ENCODE results near the gene CRISP1. TPM values are rescaled to one million over a fixed set of nuclear protein-coding genes. Genes with fewer than 3 reads are reported as not detected.

Gene CRISP1
- total RNA-seq, 2 experiments from 2014 or later, result not detected

DNA sequence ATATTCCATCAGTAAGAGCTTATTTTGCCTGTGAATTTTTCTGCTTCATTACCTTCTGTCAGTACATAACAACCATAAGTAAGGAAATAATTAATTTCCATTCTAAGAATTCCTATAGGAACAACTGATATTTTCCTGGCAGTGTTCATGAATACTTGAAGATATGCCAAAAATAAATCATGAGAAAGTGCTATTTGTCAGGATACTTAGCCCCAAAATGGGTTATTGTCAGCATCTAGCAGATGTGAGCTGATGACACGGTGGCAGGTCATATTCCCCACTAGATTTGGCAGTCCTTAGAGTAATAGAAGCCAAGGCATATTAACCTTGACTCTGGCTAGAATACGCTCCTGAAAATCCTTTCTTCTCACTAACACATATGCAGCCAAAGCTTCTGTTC is 43.2 kb upstream of the CRISP1 start:
- Histone ChIP-seq H4K20me1 (ENCODE audit: insufficient read depth, low read length) (no peaks in the 10 kb centered on the region), H3K79me2 (ENCODE audit: insufficient read depth, low read depth, low read length) (no peaks in the 10 kb centered on the region), H3K4me1 (ENCODE audit: insufficient read depth, low read length, poor library complexity, severe bottlenecking) (no peaks in the 10 kb centered on the region), H3K4me2 (ENCODE audit: low read length) (no peak overlapping the region), H2AFZ (ENCODE audit: low read length) (no peak overlapping the region), H3K27ac (ENCODE audit: low read depth, low read length, poor library complexity, severe bottlenecking) (no peak overlapping the region), H3K9me3 (ENCODE audit: low read length) (no peaks in the 10 kb centered on the region), H3K4me3 (ENCODE audit: low read depth, low read length, poor library complexity, severe bottlenecking) (no peak overlapping the region), H3K9me2 (ENCODE audit: insufficient read depth, low read length) (no peaks in the 10 kb centered on the region), H3K36me3 (ENCODE audit: insufficient read depth, low read length) (no peaks in the 10 kb centered on the region)
- no TSS peak for BruUV-seq (replicated peaks)
- intact Hi-C loops (cut with micrococcal nuclease; ENCODE audit: unreplicated experiment), result no loop called here
- no peak for TF ChIP-seq CTCF (conservative IDR thresholded peaks at IDR 0.05; ENCODE audit: low read length)
- TF ChIP-seq EZH2phosphoT487 (IDR thresholded peaks at IDR 0.05; ENCODE audit: borderline replicate concordance, low read depth, low read length), result no peak
- CTCF ChIA-PET (ENCODE audit: unreplicated experiment), result no interaction called here
- POLR2A ChIA-PET, result interaction anchor here (0.5 kb wide), 1 partner anchor 872 kb away, joined by 3 read pairs; no protein-coding TSS in a partner anchor
- no peak for DNase-seq (ENCODE audit: low spot score)

DNA sequence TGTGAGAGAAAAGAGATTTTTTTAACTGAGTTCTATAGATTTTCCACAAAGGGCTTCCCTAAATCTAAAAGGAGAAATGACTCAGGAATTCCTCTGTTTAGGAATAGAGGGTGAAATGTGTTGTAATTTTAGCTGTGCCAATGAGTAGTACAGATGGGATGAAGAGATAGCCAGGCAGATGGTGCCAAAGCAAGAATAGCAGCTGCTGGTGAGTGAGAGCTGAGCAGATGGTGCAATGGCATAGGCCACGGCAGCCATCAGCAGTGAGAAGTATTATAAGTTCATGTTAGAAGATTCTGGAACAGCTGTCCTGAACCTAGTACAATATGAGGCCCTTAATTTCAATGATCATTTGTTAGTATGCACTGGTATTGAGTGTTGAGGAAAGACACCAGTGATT is 40.2 kb upstream of the CRISP1 start:
- DNase-seq (ENCODE audit: low spot score), result no peak
- ChIA-PET CTCF (ENCODE audit: unreplicated experiment) (no interaction called here), POLR2A (interaction anchor here (1.2 kb wide), 1 partner anchor 9 kb away, joined by 3 read pairs; no protein-coding TSS in a partner anchor)
- Histone ChIP-seq H3K36me3 (ENCODE audit: insufficient read depth, low read length) (no peaks in the 10 kb centered on the region), H4K20me1 (ENCODE audit: insufficient read depth, low read length) (no peaks in the 10 kb centered on the region), H3K27ac (ENCODE audit: low read depth, low read length, poor library complexity, severe bottlenecking) (no peak overlapping the region), H3K4me2 (ENCODE audit: low read length) (no peak overlapping the region), H2AFZ (ENCODE audit: low read length) (no peak overlapping the region), H3K4me3 (ENCODE audit: low read depth, low read length, poor library complexity, severe bottlenecking) (no peak overlapping the region), H3K79me2 (ENCODE audit: insufficient read depth, low read depth, low read length) (no peaks in the 10 kb centered on the region), H3K9me3 (ENCODE audit: low read length) (no peaks in the 10 kb centered on the region), H3K9me2 (ENCODE audit: insufficient read depth, low read length) (no peaks in the 10 kb centered on the region), H3K4me1 (ENCODE audit: insufficient read depth, low read length, poor library complexity, severe bottlenecking) (no peaks in the 10 kb centered on the region)
- no TSS peak for BruUV-seq (replicated peaks)
- TF ChIP-seq EZH2phosphoT487 (IDR thresholded peaks at IDR 0.05; ENCODE audit: borderline replicate concordance, low read depth, low read length) (no peak), CTCF (conservative IDR thresholded peaks at IDR 0.05; ENCODE audit: low read length) (no peak)
- intact Hi-C loops (cut with micrococcal nuclease; ENCODE audit: unreplicated experiment), result no loop called here

DNA sequence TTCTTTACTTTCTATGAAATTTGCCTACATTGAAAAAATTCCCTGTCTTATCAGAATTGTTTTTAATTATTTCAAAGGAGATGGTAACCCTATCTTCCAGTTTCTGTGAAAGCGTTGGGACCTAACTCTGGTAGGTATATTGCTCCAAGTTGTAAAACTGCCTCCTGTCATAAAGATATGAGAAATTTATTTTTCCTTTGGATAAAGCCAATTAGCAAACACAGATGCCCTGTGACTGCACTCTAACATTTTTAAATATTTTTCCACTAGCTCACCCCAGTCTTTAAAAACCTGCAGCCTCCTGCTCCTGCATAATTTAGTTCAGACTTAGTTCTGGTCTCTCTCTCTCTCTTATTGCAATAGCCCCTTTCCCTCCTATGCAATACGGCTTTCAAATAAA is 39.0 kb upstream of the CRISP1 start:
- POLR2A ChIA-PET, result no interaction called here
- H3K9me2 ChIP-seq (ENCODE audit: insufficient read depth, low read length), result no peaks in the 10 kb centered on the region
- no peaks in the 10 kb centered on the region for H3K9me3 ChIP-seq (ENCODE audit: low read length)
- CTCF ChIA-PET (ENCODE audit: unreplicated experiment), result no interaction called here
- H3K79me2 ChIP-seq (ENCODE audit: insufficient read depth, low read depth, low read length), result no peaks in the 10 kb centered on the region
- H2AFZ ChIP-seq (ENCODE audit: low read length), result no peak overlapping the region
- no peak overlapping the region for H3K27ac ChIP-seq (ENCODE audit: low read depth, low read length, poor library complexity, severe bottlenecking)
- intact Hi-C loops (cut with micrococcal nuclease; ENCODE audit: unreplicated experiment), result no loop called here
- no peak overlapping the region for H3K4me3 ChIP-seq (ENCODE audit: low read depth, low read length, poor library complexity, severe bottlenecking)
- H3K4me2 ChIP-seq (ENCODE audit: low read length), result no peak overlapping the region
- no peaks in the 10 kb centered on the region for H3K4me1 ChIP-seq (ENCODE audit: insufficient read depth, low read length, poor library complexity, severe bottlenecking)
- no TSS peak for BruUV-seq (replicated peaks)
- no peak for DNase-seq (ENCODE audit: low spot score)
- H4K20me1 ChIP-seq (ENCODE audit: insufficient read depth, low read length), result no peaks in the 10 kb centered on the region
- no peaks in the 10 kb centered on the region for H3K36me3 ChIP-seq (ENCODE audit: insufficient read depth, low read length)
- TF ChIP-seq CTCF (conservative IDR thresholded peaks at IDR 0.05; ENCODE audit: low read length) (no peak), EZH2phosphoT487 (IDR thresholded peaks at IDR 0.05; ENCODE audit: borderline replicate concordance, low read depth, low read length) (no peak)

Data from OCI-LY7 (cell line).